GM12878 (cell line): ENCODE results near the gene KRI1. TPM values are rescaled to one million over a fixed set of nuclear protein-coding genes. Genes with fewer than 3 reads are reported as not detected.

Source experiments
- ATAC-seq: fragments of 200-7000 bp; cut with Tn5 transposase; 3 replicates; pipeline ENCODE4 v1.9.1; 2020; ENCODE audit warnings: mild to moderate bottlenecking, moderate library complexity
- BruUV-seq: library from RNA; stranded (reverse); fragments of 400-500 nt; replicated peaks from 2 replicates; lab custom pipeline; 2021; lab: Mats Ljungman, UMichigan
- CTCF ChIA-PET: fragments of 300-600 bp; sonication (Branson Sonifier 250); formaldehyde crosslinking; extraction: SDS; loops from one replicate; lab custom pipeline; 2021; ENCODE audit warnings: inconsistent platforms; lab: Yijun Ruan, JAX
- POLR2A ChIA-PET: fragments of 350-600 bp; formaldehyde crosslinking; extraction: SDS; loops from one replicate; lab custom pipeline; 2021; ENCODE audit warnings: inconsistent platforms; lab: Charles Lee
- RAD21 ChIA-PET: fragments of 300-600 bp; sonication (Branson Sonifier 250); formaldehyde crosslinking; loops from one replicate; lab custom pipeline; 2023; ENCODE audit warnings: antibody characterized with exemption; ENCODE audit not compliant: unreplicated experiment; lab: Charles Lee
- SMC1A ChIA-PET: fragments of 300-600 bp; sonication (Branson Sonifier 250); formaldehyde crosslinking; loops from one replicate; lab custom pipeline; 2023; ENCODE audit not compliant: unreplicated experiment, uncharacterized antibody; lab: Charles Lee
- DNase-seq: peaks from one replicate; pipeline ENCODE4 v3.0.0-alpha.2; 2011; ENCODE audit warnings: low read depth, low spot score
- FAIRE-seq: peaks from 3 replicates; lab custom pipeline; 2011; peaks lifted over from hg19 to GRCh38; lab: Jason Lieb, UNC
- H2AFZ ChIP-seq: 2 replicates; pipeline ENCODE4 v1.6.0; 2011; ENCODE audit warnings: low read depth, low read length, control low read depth; ENCODE audit not compliant: control insufficient read depth
- H3K27ac ChIP-seq: 2 replicates; pipeline ENCODE4 v1.5.1; 2011; ENCODE audit warnings: control low read depth; ENCODE audit not compliant: control insufficient read depth, insufficient read depth
- H3K27me3 ChIP-seq, 2 experiments: replicated peaks in 1 of 2; 2 replicates each; pipeline versions ENCODE4 v1.6.0 to v1.6.1; 2011; ENCODE audit warnings: low read length in 1 of 2; ENCODE audit not compliant: control insufficient read depth in 2 of 2, insufficient read depth in 2 of 2
- H3K36me3 ChIP-seq, 2 experiments: 2 replicates each; pipeline ENCODE4 v1.5.1; 2011; ENCODE audit warnings: low read length in 1 of 2; ENCODE audit not compliant: control insufficient read depth in 2 of 2, insufficient read depth in 2 of 2
- H3K4me1 ChIP-seq: 2 replicates; pipeline ENCODE4 v1.6.1; 2011; ENCODE audit warnings: mild to moderate bottlenecking, low read length, moderate library complexity, mixed read lengths; ENCODE audit not compliant: control insufficient read depth, insufficient read depth
- H3K4me2 ChIP-seq: 2 replicates; pipeline ENCODE4 v1.6.0; 2011; ENCODE audit warnings: control low read depth; ENCODE audit not compliant: control insufficient read depth, insufficient read depth
- H3K4me3 ChIP-seq: fragments of 200-600 bp; sonication (generic); 2 replicates; pipeline ENCODE4 v1.5.1; 2016
- H3K79me2 ChIP-seq: 2 replicates; pipeline ENCODE4 v1.6.0; 2011; ENCODE audit warnings: low read length; ENCODE audit not compliant: control insufficient read depth, insufficient read depth
- H3K9ac ChIP-seq: 2 replicates; pipeline ENCODE4 v1.8.0; 2011; ENCODE audit warnings: low read length, control low read depth, mixed read lengths; ENCODE audit not compliant: control insufficient read depth, insufficient read depth
- H3K9me3 ChIP-seq: replicated peaks from 3 replicates; pipeline ENCODE4 v1.5.1; 2011; ENCODE audit warnings: mild to moderate bottlenecking, low read length; ENCODE audit not compliant: control insufficient read depth, insufficient read depth
- H4K20me1 ChIP-seq: 2 replicates; pipeline ENCODE4 v1.6.0; 2011; ENCODE audit not compliant: control insufficient read depth, insufficient read depth
- ASH2L ChIP-seq: fragments of 300-600, 200-600 bp; sonication (generic); IDR thresholded peaks from 2 replicates; pipeline ENCODE4 v1.6.1; 2017; ENCODE audit warnings: low read depth, mild to moderate bottlenecking, borderline replicate concordance
- CHD2 ChIP-seq: IDR thresholded peaks from 2 replicates; pipeline ENCODE4 v1.6.1; 2011; ENCODE audit warnings: low read depth, low read length, improper control_type of control experiment, borderline replicate concordance
- RAD51 ChIP-seq: fragments of 450-650 bp; IDR thresholded peaks from 2 replicates; pipeline ENCODE4 v1.6.1; 2016; ENCODE audit warnings: moderate library complexity, mild to moderate bottlenecking, inconsistent platforms
- SMAD1 ChIP-seq: fragments of 450-650 bp; IDR thresholded peaks from 2 replicates; pipeline ENCODE4 v1.6.1; 2018; ENCODE audit warnings: mild to moderate bottlenecking, low read depth; ENCODE audit not compliant: partially characterized antibody
- TCF12 ChIP-seq: IDR thresholded peaks from 2 replicates; pipeline ENCODE4 v1.6.1; 2011; ENCODE audit warnings: low read depth, mild to moderate bottlenecking, low read length
- USF1 ChIP-seq: IDR thresholded peaks from 2 replicates; pipeline ENCODE4 v1.6.1; 2011; ENCODE audit warnings: borderline replicate concordance, low read depth, mild to moderate bottlenecking, moderate library complexity, mixed read lengths, low read length; ENCODE audit not compliant: insufficient read depth; ENCODE audit errors: extremely low read length
- WGBS: methylation state at CpG from one replicate; pipeline ENCODE4 v1.1.6; 2016; ENCODE audit warnings: low lambda C conversion rate; ENCODE audit not compliant: insufficient replicate concordance, insufficient coverage; ENCODE audit errors: missing lambda C conversion rate; 5-methylcytosine and 5-hydroxymethylcytosine counted together
- in situ Hi-C: fragments of 300-500 bp; cut with MboI; formaldehyde crosslinking; loops from 9 replicates; pipeline ENCODE4 v1.14.3; 2018; ENCODE audit warnings: mixed read lengths
- intact Hi-C: fragments of 100-400 bp; cut with micrococcal nuclease; formaldehyde crosslinking; loops from one replicate; pipeline ENCODE4 v1.14.2; 2022; ENCODE audit not compliant: unreplicated experiment
- polyA plus RNA-seq, 11 experiments: library from polyadenylated mRNA; depleted of rRNA in 4 of 11; unstranded in 6 of 11; stranded (reverse) in 5 of 11; fragments of >200 nt; fragmentation: Nextera tagmentation in 4 of 11; fragmentation: Illumina TruSeq in 1 of 11; extraction: Ambion mirVana in 4 of 11; extraction: Trizol in 1 of 11; gene quantifications; 1 replicate in 1 of 11; 2 replicates in 10 of 11; pipeline versions ENCODE4 v1.2.1 to v1.2.3, GENCODE V29; 2011 to 2016; ENCODE audit warnings: inconsistent platforms in 2 of 11, missing spikeins in 2 of 11, low read depth in 1 of 11
- total RNA-seq, 4 experiments: library from RNA; depleted of rRNA in 3 of 4; stranded (reverse); fragments of >200 nt in 3 of 4; fragmentation: Illumina TruSeq in 1 of 4; extraction: Trizol in 1 of 4; gene quantifications; 2 replicates each; pipeline versions ENCODE4 v1.2.1 to v1.2.3, GENCODE V29; 2013 to 2021

Gene KRI1
- total and polyA plus RNA-seq, 10 of the 15 experiments (the other 5 are each of a cell fraction or from before 2014, with no cell fraction given) = 0.98 to 42.5 (median 24.7) TPM

GRCh38 chr19:10533646-10534386 is 32.0 kb downstream of the KRI1 start:
- Histone ChIP-seq H2AFZ (no peak overlapping the region), H3K4me3 (no peak overlapping the region), H3K79me2 (no peaks in the 10 kb centered on the region), H3K27ac (no peak overlapping the region), H3K9ac (no peak overlapping the region), H3K36me3 (no peaks in the 10 kb centered on the region), H3K4me1 (no peaks in the 10 kb centered on the region), H3K27me3 (no peaks in the 10 kb centered on the region), H3K4me2 (no peak overlapping the region), H4K20me1 (no peaks in the 10 kb centered on the region), H3K9me3 (peaks cover 2% of the 10 kb centered on the region; the same call in 1 of the 3 replicates)
- ChIA-PET RAD21 (no interaction called here), CTCF (interaction anchor here (1.0 to 2.6 kb wide), 3 partner anchors 24 to 110 kb away, joined by 3 to 8 read pairs (median 5); no protein-coding TSS in a partner anchor), POLR2A (interaction anchor here (0.6 to 1.1 kb wide), 3 partner anchors 9 to 22 kb away, joined by 3 to 9 read pairs (median 4); no protein-coding TSS in a partner anchor), SMC1A (interaction anchor here (1.0 kb wide), 1 partner anchor 35 kb away, joined by 3 read pairs; no protein-coding TSS in a partner anchor)
- intact Hi-C loops (no loop called here), in situ Hi-C loops (no loop called here)
- FAIRE-seq (no peak), ATAC-seq (peak; percentile 29; the same call in 1 of the 3 replicates), DNase-seq (no peak)
- no TSS peak for BruUV-seq
- WGBS = 39% methylated on average over 10 of the region's 10 CpGs
- no peak for TF ChIP-seq SMAD1
- TF ChIP-seq TCF12 = no peak
- TF ChIP-seq USF1 = no peak
- TF ChIP-seq CHD2 = no peak
- no peak for TF ChIP-seq RAD51
- no peak for TF ChIP-seq ASH2L
